Neural crest cell (in vitro differentiated cells): ENCODE measurements around the gene PTCH1. TPM values are rescaled to one million over a fixed set of nuclear protein-coding genes. Genes with fewer than 3 reads are reported as not detected.

Experiments used
- DNase-seq: peaks from one replicate; pipeline ENCODE4 v3.0.0; 2021; ENCODE audit warnings: low read depth, mixed read lengths, low spot score
- H3K27ac Mint-ChIP-seq: one replicate; pipeline ENCODE4 v1.8.0; 2021; ENCODE audit warnings: mild to moderate bottlenecking, mixed read lengths; ENCODE audit not compliant: unreplicated experiment
- H3K27me3 Mint-ChIP-seq: 2 replicates; pipeline ENCODE4 v1.8.0; 2021; ENCODE audit warnings: low read depth, mild to moderate bottlenecking, mixed read lengths
- H3K36me3 Mint-ChIP-seq: 2 replicates; pipeline ENCODE4 v1.8.0; 2021; ENCODE audit warnings: low read depth, mild to moderate bottlenecking, mixed read lengths
- H3K4me1 Mint-ChIP-seq: 2 replicates; pipeline ENCODE4 v1.8.0; 2021; ENCODE audit warnings: mixed read lengths
- H3K4me3 Mint-ChIP-seq: one replicate; pipeline ENCODE4 v1.8.0; 2021; ENCODE audit warnings: mild to moderate bottlenecking, mixed read lengths
- H3K9me3 Mint-ChIP-seq: 2 replicates; pipeline ENCODE4 v1.8.0; 2021; ENCODE audit warnings: mixed read lengths
- CTCF ChIP-seq: fragments of 200-600 bp; sonication (generic); conservative IDR thresholded peaks from 2 replicates; pipeline ENCODE4 v1.5.0; 2021; ENCODE audit warnings: antibody characterized with exemption, mild to moderate bottlenecking
- total RNA-seq: library from RNA; stranded (reverse); gene quantifications from 2 replicates; pipeline ENCODE4 v1.2.1, GENCODE V29; 2021

PTCH1 gene
- total RNA-seq, 1 donor from 2014 or later = 75.6 TPM

GRCh38 chr9:95482621-95483020 is 34.1 kb downstream of the PTCH1 start:
- Mint-ChIP-seq H3K27me3 (no peaks in the 10 kb centered on the region), H3K36me3 (peaks cover 16% of the 10 kb centered on the region), H3K4me1 (peaks cover 79% of the 10 kb centered on the region), H3K4me3 (no peak overlapping the region), H3K9me3 (no peaks in the 10 kb centered on the region), H3K27ac (no peak overlapping the region)
- TF ChIP-seq CTCF = no peak
- DNase-seq = no peak

GRCh38 chr9:95481000-95481399 is 35.8 kb downstream of the PTCH1 start:
- TF ChIP-seq CTCF = no peak
- DNase-seq = no peak
- peaks cover 15% of the 10 kb centered on the region for H3K36me3 Mint-ChIP-seq
- no peaks in the 10 kb centered on the region for H3K9me3 Mint-ChIP-seq
- no peak overlapping the region for H3K4me3 Mint-ChIP-seq
- H3K27me3 Mint-ChIP-seq = no peaks in the 10 kb centered on the region
- peaks cover 80% of the 10 kb centered on the region for H3K4me1 Mint-ChIP-seq
- no peak overlapping the region for H3K27ac Mint-ChIP-seq

- Mint-ChIP-seq H3K4me1 (peaks cover 76% of the 10 kb centered on the region), H3K4me3 (peak overlapping the region; percentile 24), H3K27ac (no peak overlapping the region), H3K36me3 (peaks cover 17% of the 10 kb centered on the region), H3K27me3 (no peaks in the 10 kb centered on the region), H3K9me3 (no peaks in the 10 kb centered on the region)
- TF ChIP-seq CTCF = no peak
- no peak for DNase-seq
These were observed 36.4 kb downstream of the PTCH1 start for GRCh38 chr9:95480346-95480745.

DNA sequence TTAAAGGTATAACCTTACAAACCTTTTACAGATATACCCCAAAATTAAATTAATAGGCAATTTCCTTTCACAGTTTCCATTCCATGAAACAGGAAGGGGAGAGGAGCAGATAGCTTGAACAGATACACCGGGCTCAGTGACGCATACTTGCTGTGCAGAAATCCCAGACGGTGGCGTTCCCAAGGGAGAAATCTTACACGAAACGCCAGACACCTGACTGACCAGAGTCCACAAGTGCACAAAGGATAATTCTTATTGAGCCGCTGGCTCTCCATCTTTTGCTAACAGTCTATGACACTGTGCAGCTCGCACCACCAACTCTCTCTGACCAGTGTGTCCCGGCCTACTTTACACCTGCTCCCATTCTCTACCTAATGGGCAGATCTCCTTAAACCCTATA is 37.4 kb downstream of the PTCH1 start:
- Mint-ChIP-seq H3K9me3 (no peaks in the 10 kb centered on the region), H3K27me3 (no peaks in the 10 kb centered on the region), H3K27ac (peak overlapping the region; percentile 94), H3K4me1 (peaks cover 73% of the 10 kb centered on the region), H3K4me3 (peak overlapping the region; percentile 25), H3K36me3 (peaks cover 27% of the 10 kb centered on the region)
- TF ChIP-seq CTCF = no peak
- DNase-seq = no peak

GRCh38 chr9:95478335-95478734 is 38.4 kb downstream of the PTCH1 start:
- Mint-ChIP-seq H3K4me3 (peak overlapping the region; percentile 73), H3K36me3 (peaks cover 29% of the 10 kb centered on the region), H3K27ac (peak overlapping the region; percentile 94), H3K9me3 (no peaks in the 10 kb centered on the region), H3K27me3 (no peaks in the 10 kb centered on the region), H3K4me1 (peaks cover 65% of the 10 kb centered on the region)
- DNase-seq = no peak
- no peak for TF ChIP-seq CTCF

DNA sequence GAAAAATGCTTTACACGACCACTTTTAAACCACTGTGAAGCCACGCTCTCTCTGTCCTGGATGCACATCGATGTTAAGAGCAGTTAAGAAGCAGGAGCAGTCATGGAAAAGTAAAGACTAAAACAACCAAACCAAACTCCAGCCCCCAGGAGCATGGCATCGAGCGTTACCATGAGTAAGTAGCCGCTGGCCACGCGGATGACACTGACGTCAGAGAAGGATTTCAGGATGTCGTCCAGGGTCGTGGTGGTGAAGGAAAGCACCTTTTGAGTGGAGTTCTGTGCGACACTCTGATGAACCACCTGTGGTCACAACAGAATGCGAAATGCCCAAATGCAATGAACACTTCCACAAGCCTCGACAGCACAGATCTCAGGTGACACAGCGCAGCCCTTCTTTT is 38.9 kb downstream of the PTCH1 start:
- peak overlapping the region; percentile 94 for H3K27ac Mint-ChIP-seq
- peaks cover 61% of the 10 kb centered on the region for H3K4me1 Mint-ChIP-seq
- H3K36me3 Mint-ChIP-seq = peaks cover 28% of the 10 kb centered on the region

More for the DNA sequence above, 38.9 kb downstream of the PTCH1 start:
- Mint-ChIP-seq H3K9me3 (no peaks in the 10 kb centered on the region), H3K27me3 (no peaks in the 10 kb centered on the region), H3K4me3 (peak overlapping the region; percentile 73)
- DNase-seq = no peak
- TF ChIP-seq CTCF = no peak
